Activated CD8-positive, alpha-beta T cell treated with anti-CD3 and anti-CD28 coated beads for 36 hours (primary cell): Measurements from ENCODE around the gene TREH. TPM values are rescaled to one million over a fixed set of nuclear protein-coding genes. Genes with fewer than 3 reads are reported as not detected.

ENCODE experiments used
- ATAC-seq: fragments of 200-7000 bp; cut with Tn5 transposase; one replicate; pipeline ENCODE4 v1.10.0; 2021; ENCODE audit warnings: mild to moderate bottlenecking, moderate library complexity
- CTCF ChIA-PET: fragments of 350-600 bp; sonication (Branson Sonifier 250); formaldehyde crosslinking; loops from one replicate; lab custom pipeline; 2021; ENCODE audit warnings: antibody characterized with exemption; lab: Charles Lee
- POLR2A ChIA-PET: fragments of 350-600 bp; sonication (Branson Sonifier 250); formaldehyde crosslinking; loops from one replicate; lab custom pipeline; 2021; ENCODE audit warnings: antibody characterized with exemption; lab: Charles Lee
- DNase-seq: peaks from one replicate; pipeline ENCODE4 v3.0.0-alpha.2; 2020
- H3K27ac Mint-ChIP-seq: one replicate; pipeline ENCODE4 v1.8.0; 2021; ENCODE audit warnings: mild to moderate bottlenecking, mixed read lengths
- H3K27me3 Mint-ChIP-seq: one replicate; pipeline ENCODE4 v1.8.0; 2021; ENCODE audit warnings: mixed read lengths
- H3K36me3 Mint-ChIP-seq: one replicate; pipeline ENCODE4 v1.8.0; 2021; ENCODE audit warnings: low read depth, mixed read lengths
- H3K4me1 Mint-ChIP-seq: one replicate; pipeline ENCODE4 v1.8.0; 2021; ENCODE audit warnings: low read depth, mixed read lengths
- H3K4me3 Mint-ChIP-seq: one replicate; pipeline ENCODE4 v1.8.0; 2021; ENCODE audit warnings: mild to moderate bottlenecking, moderate library complexity, mixed read lengths
- H3K9me3 Mint-ChIP-seq: one replicate; pipeline ENCODE4 v1.8.0; 2021; ENCODE audit warnings: mixed read lengths
- intact Hi-C: fragments of 100-400 bp; cut with micrococcal nuclease; formaldehyde crosslinking; loops from one replicate; pipeline ENCODE4 v1.10.0; 2022
- total RNA-seq, 2 experiments: library from RNA; stranded (reverse); gene quantifications; one replicate each; pipeline ENCODE4 v1.2.3, GENCODE V29; 2021
- TF ChIP-seq, protein P1 (sequence below): fragments of 200-600 bp; IDR thresholded peaks from one replicate; pipeline ENCODE4 v1.8.0; 2022; ENCODE audit warnings: antibody characterized with exemption, mild to moderate bottlenecking

TREH gene
- total RNA-seq, 2 experiments from 2014 or later = not detected

- Mint-ChIP-seq H3K27me3 (no peaks in the 10 kb centered on the region), H3K4me1 (no peaks in the 10 kb centered on the region), H3K27ac (no peak overlapping the region), H3K36me3 (no peaks in the 10 kb centered on the region), H3K4me3 (no peak overlapping the region), H3K9me3 (no peaks in the 10 kb centered on the region)
- intact Hi-C loops = no loop called here
- CTCF ChIA-PET = interaction anchor here (1.0 to 1.3 kb wide), 3 partner anchors 12 to 323 kb away, joined by 3 read pairs; partner anchors contain the start of gene UPK2
- POLR2A ChIA-PET = interaction anchor here (0.8 to 1.0 kb wide), 2 partner anchors 24 to 36 kb away, joined by 3 to 4 read pairs; no protein-coding TSS in a partner anchor
- TF ChIP-seq, protein P1, sequence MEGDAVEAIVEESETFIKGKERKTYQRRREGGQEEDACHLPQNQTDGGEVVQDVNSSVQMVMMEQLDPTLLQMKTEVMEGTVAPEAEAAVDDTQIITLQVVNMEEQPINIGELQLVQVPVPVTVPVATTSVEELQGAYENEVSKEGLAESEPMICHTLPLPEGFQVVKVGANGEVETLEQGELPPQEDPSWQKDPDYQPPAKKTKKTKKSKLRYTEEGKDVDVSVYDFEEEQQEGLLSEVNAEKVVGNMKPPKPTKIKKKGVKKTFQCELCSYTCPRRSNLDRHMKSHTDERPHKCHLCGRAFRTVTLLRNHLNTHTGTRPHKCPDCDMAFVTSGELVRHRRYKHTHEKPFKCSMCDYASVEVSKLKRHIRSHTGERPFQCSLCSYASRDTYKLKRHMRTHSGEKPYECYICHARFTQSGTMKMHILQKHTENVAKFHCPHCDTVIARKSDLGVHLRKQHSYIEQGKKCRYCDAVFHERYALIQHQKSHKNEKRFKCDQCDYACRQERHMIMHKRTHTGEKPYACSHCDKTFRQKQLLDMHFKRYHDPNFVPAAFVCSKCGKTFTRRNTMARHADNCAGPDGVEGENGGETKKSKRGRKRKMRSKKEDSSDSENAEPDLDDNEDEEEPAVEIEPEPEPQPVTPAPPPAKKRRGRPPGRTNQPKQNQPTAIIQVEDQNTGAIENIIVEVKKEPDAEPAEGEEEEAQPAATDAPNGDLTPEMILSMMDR = no peak
- ATAC-seq (no peak), DNase-seq (no peak)
Observed at GRCh38 chr11:118633979-118634378, 45.5 kb downstream of the TREH start.

GRCh38 chr11:118633319-118633690, 46.1 kb downstream of the TREH start:
- no peaks in the 10 kb centered on the region for H3K27me3 Mint-ChIP-seq
- intact Hi-C loops = no loop called here
- no peaks in the 10 kb centered on the region for H3K36me3 Mint-ChIP-seq
- CTCF ChIA-PET = interaction anchor here (1.0 to 1.1 kb wide), 2 partner anchors 11 to 57 kb away, joined by 3 read pairs; no protein-coding TSS in a partner anchor
- H3K27ac Mint-ChIP-seq = no peak overlapping the region
- no peaks in the 10 kb centered on the region for H3K4me1 Mint-ChIP-seq
- H3K4me3 Mint-ChIP-seq = no peak overlapping the region
- DNase-seq (no peak), ATAC-seq (no peak)
- TF ChIP-seq, protein P1 = no peak
- no peaks in the 10 kb centered on the region for H3K9me3 Mint-ChIP-seq
- POLR2A ChIA-PET = interaction anchor here (0.7 to 1.0 kb wide), 2 partner anchors 35 kb away, joined by 3 to 4 read pairs; no protein-coding TSS in a partner anchor

GRCh38 chr11:118632577-118633318, 46.7 kb downstream of the TREH start:
- no peaks in the 10 kb centered on the region for H3K27me3 Mint-ChIP-seq
- intact Hi-C loops = no loop called here
- POLR2A ChIA-PET = interaction anchor here (0.7 kb wide), 1 partner anchor 36 kb away, joined by 3 read pairs; no protein-coding TSS in a partner anchor

GRCh38 chr11:118631142-118631909, 48.1 kb downstream of the TREH start:
- Mint-ChIP-seq H3K27me3 (no peaks in the 10 kb centered on the region), H3K36me3 (no peaks in the 10 kb centered on the region), H3K27ac (no peak overlapping the region), H3K4me1 (no peaks in the 10 kb centered on the region), H3K9me3 (no peaks in the 10 kb centered on the region), H3K4me3 (no peak overlapping the region)
- POLR2A ChIA-PET = no interaction called here
- ATAC-seq = no peak
- TF ChIP-seq, protein P1 = no peak
- no peak for DNase-seq
- CTCF ChIA-PET = interaction anchor here (1.2 kb wide), 2 partner anchors 12 to 58 kb away, joined by 3 to 4 read pairs; no protein-coding TSS in a partner anchor
- intact Hi-C loops = no loop called here

More at GRCh38 chr11:118632577-118633318, 46.7 kb downstream of the TREH start:
- Mint-ChIP-seq H3K9me3 (no peaks in the 10 kb centered on the region), H3K4me3 (no peak overlapping the region), H3K4me1 (no peaks in the 10 kb centered on the region), H3K27ac (no peak overlapping the region), H3K36me3 (no peaks in the 10 kb centered on the region)
- no peak for ATAC-seq
- TF ChIP-seq, protein P1 = no peak
- no peak for DNase-seq
- CTCF ChIA-PET = interaction anchor here (1.1 to 1.2 kb wide), 3 partner anchors 10 to 57 kb away, joined by 3 to 4 read pairs (median 3); no protein-coding TSS in a partner anchor
